Panc1 (cell line): Measurements from ENCODE around the gene UXS1. TPM values are rescaled to one million over a fixed set of nuclear protein-coding genes. Genes with fewer than 3 reads are reported as not detected.

Experiments used
- ATAC-seq: fragments of 200-7000 bp; cut with Tn5 transposase; 2 replicates; pipeline ENCODE4 v1.9.1; 2020; ENCODE audit warnings: mild to moderate bottlenecking, moderate library complexity
- BruUV-seq: library from RNA; stranded (reverse); fragments of 400-500 nt; replicated peaks from 2 replicates; lab custom pipeline; 2021; lab: Mats Ljungman, UMichigan
- CTCF ChIA-PET: fragments of 300-600 bp; sonication (Branson Sonifier 250); formaldehyde crosslinking; loops from one replicate; lab custom pipeline; 2022; ENCODE audit warnings: antibody characterized with exemption; lab: Charles Lee
- POLR2A ChIA-PET: fragments of 300-600 bp; sonication (Branson Sonifier 250); formaldehyde crosslinking; loops from one replicate; lab custom pipeline; 2022; ENCODE audit warnings: antibody characterized with exemption; lab: Charles Lee
- DNase-seq: peaks from one replicate; pipeline ENCODE4 v3.0.0-alpha.2; 2010; ENCODE audit warnings: low read depth, low spot score
- H3K27ac ChIP-seq: 2 replicates; pipeline ENCODE4 v1.5.1; 2011; ENCODE audit warnings: mild to moderate bottlenecking, low read length, inconsistent platforms
- H3K27me3 ChIP-seq: fragments of 200-500 bp; sonication (Bioruptor generic); 2 replicates; pipeline ENCODE4 v1.6.0; 2014; ENCODE audit warnings: low read length, inconsistent platforms; ENCODE audit not compliant: control insufficient read depth, insufficient read depth
- H3K36me3 ChIP-seq: fragments of 200-500 bp; sonication (Bioruptor generic); 2 replicates; pipeline ENCODE4 v1.5.1; 2014; ENCODE audit warnings: inconsistent platforms, mild to moderate bottlenecking, low read length, moderate library complexity; ENCODE audit not compliant: control insufficient read depth, insufficient read depth
- H3K4me1 ChIP-seq: 2 replicates; pipeline ENCODE4 v1.5.1; 2011; ENCODE audit warnings: inconsistent platforms, mild to moderate bottlenecking, low read length, moderate library complexity; ENCODE audit not compliant: control insufficient read depth, insufficient read depth
- H3K4me3 ChIP-seq, 2 experiments: 2 replicates each; pipeline ENCODE4 v1.5.1; 2011 to 2012; ENCODE audit warnings: low read depth in 2 of 2, low read length in 2 of 2, mild to moderate bottlenecking in 2 of 2, inconsistent platforms in 1 of 2, moderate library complexity in 1 of 2
- H3K9me3 ChIP-seq: fragments of 200-500 bp; sonication (Bioruptor generic); 2 replicates; pipeline ENCODE4 v1.5.1; 2014; ENCODE audit warnings: low read depth, mild to moderate bottlenecking, inconsistent platforms, low read length, moderate library complexity; ENCODE audit not compliant: control insufficient read depth, insufficient read depth
- CTCF ChIP-seq: fragments of 450-650 bp; IDR thresholded peaks from 2 replicates; pipeline ENCODE4 v1.5.1; 2017; ENCODE audit warnings: mild to moderate bottlenecking
- POLR2AphosphoS5 ChIP-seq: IDR thresholded peaks from 2 replicates; pipeline ENCODE4 v1.6.1; 2012; ENCODE audit warnings: mild to moderate bottlenecking, low read depth, low read length, moderate library complexity
- REST ChIP-seq, 2 experiments: IDR thresholded peaks; 2 replicates each; pipeline ENCODE4 v1.6.1; 2011 to 2012; ENCODE audit warnings: low read depth in 2 of 2, control low read depth in 1 of 2, low read length in 1 of 2, mild to moderate bottlenecking in 1 of 2, moderate library complexity in 1 of 2; ENCODE audit not compliant: insufficient read depth in 1 of 2
- SIN3A ChIP-seq: IDR thresholded peaks from 2 replicates; pipeline ENCODE4 v1.6.1; 2012; ENCODE audit warnings: low read depth, mild to moderate bottlenecking, low read length, moderate library complexity, borderline replicate concordance; ENCODE audit not compliant: insufficient read depth
- TCF7L2 ChIP-seq: IDR thresholded peaks from 2 replicates; pipeline ENCODE4 v1.6.1; 2011; ENCODE audit warnings: mild to moderate bottlenecking, low read depth, low read length, inconsistent platforms
- in situ Hi-C: cut with HindIII; loops from 2 replicates; pipeline ENCODE4 v1.10.0; 2016; ENCODE audit warnings: low sequenced_read_pairs, low pct_unique_long_range_greater_than_20kb
- intact Hi-C: fragments of 100-400 bp; cut with micrococcal nuclease; formaldehyde crosslinking; loops from one replicate; pipeline ENCODE4 v1.10.0; 2022; ENCODE audit not compliant: unreplicated experiment
- total RNA-seq: library from RNA; stranded (reverse); gene quantifications from one replicate; pipeline ENCODE4 v1.2.1, GENCODE V29; 2021; ENCODE audit not compliant: unreplicated experiment

Gene UXS1
- total RNA-seq, 1 experiment from 2014 or later, result 72.0 TPM

DNA sequence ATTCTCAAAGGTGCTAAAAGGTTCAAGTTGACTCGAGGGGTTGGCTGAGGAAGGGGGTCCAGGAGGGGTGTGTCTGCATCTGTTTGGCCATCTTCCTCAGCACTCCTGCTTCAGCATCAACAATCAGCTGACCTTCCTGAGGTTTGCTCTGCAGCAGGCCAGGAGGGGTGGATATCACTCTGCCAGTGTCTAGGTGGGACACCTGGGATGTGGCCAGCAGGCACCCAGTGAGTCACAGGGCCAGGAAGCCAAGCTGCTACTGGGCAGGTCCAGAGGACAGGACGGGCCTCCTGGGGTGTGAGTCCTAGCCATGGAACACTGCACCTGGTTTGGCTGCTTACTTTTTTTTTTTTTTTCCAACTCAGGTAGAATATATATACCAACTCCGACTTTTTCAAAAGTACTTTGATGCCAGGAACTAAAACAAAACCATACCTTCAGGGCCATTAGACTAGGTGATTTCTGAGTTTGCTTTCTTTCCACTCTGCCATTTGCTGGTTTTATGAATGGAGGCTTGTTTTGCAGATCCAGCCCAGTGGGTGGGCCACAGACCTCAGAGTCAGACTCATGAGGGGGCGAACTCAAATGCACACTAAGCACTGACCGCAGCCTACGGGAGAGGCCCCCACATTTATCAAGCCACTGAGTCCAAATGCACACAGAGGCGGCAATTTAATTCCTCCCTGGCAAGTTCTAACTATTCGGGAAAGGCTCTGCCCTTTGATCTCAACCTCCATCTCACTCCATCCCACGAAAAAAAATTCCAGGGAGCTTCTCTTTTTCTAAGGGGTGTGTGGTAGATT is 76.0 kb downstream of the UXS1 start:
- TF ChIP-seq TCF7L2, result no peak
- TF ChIP-seq SIN3A, result no peak
- no peak for TF ChIP-seq CTCF
- no peak for TF ChIP-seq REST (IDR thresholded peaks at IDR 0.05; ENCODE audit: insufficient read depth in 1 of 2, low read depth in 2 of 2, low read length in 1 of 2)
- no peak for TF ChIP-seq POLR2AphosphoS5
- Histone ChIP-seq H3K27ac (no peak overlapping the region), H3K4me1 (no peaks in the 10 kb centered on the region), H3K9me3 (no peaks in the 10 kb centered on the region), H3K36me3 (peaks cover 8% of the 10 kb centered on the region), H3K27me3 (no peaks in the 10 kb centered on the region), H3K4me3 (no peak overlapping the region)
- DNase-seq, result no peak
- POLR2A ChIA-PET, result no interaction called here
- no peak for ATAC-seq
- in situ Hi-C loops (no loop called here), intact Hi-C loops (no loop called here)
- CTCF ChIA-PET, result no interaction called here
- no TSS peak for BruUV-seq

- no peaks in the 10 kb centered on the region for H3K9me3 ChIP-seq
- H3K4me1 ChIP-seq, result no peaks in the 10 kb centered on the region
- POLR2A ChIA-PET, result no interaction called here
- DNase-seq, result no peak
- H3K36me3 ChIP-seq, result peaks cover 2% of the 10 kb centered on the region; the same call in 1 of the 2 replicates
- no peak overlapping the region for H3K27ac ChIP-seq
- ATAC-seq, result no peak
- no peaks in the 10 kb centered on the region for H3K27me3 ChIP-seq
- H3K4me3 ChIP-seq, result no peak overlapping the region
- CTCF ChIA-PET, result no interaction called here
- intact Hi-C loops (no loop called here), in situ Hi-C loops (no loop called here)
- TF ChIP-seq CTCF, result no peak
- TF ChIP-seq SIN3A, result no peak
- no peak for TF ChIP-seq POLR2AphosphoS5
- no peak for TF ChIP-seq TCF7L2
- no peak for TF ChIP-seq REST (IDR thresholded peaks at IDR 0.05; ENCODE audit: insufficient read depth in 1 of 2, low read depth in 2 of 2, low read length in 1 of 2)
- no TSS peak for BruUV-seq
Measured at GRCh38 chr2:106117347-106117746, 76.8 kb downstream of the UXS1 start.
